ENCODE results near the gene SPATA6. TPM values are rescaled to one million over a fixed set of nuclear protein-coding genes. Genes with fewer than 3 reads are reported as not detected.

Gene SPATA6
- polyA plus RNA-seq, 3 donors, result 7.4 to 8.0 (median 7.8) TPM

GRCh38 chr1:48341221-48341620 lies 130.8 kb downstream of the SPATA6 start:
- H2AFZ ChIP-seq (ENCODE audit: insufficient read depth, low read depth, low read length, poor library complexity, severe bottlenecking), result no peak overlapping the region
- peaks cover 0 to 1% of the 10 kb centered on the region in 2 donors for H3K9me3 ChIP-seq (replicated peaks in 1 of 2; ENCODE audit: control insufficient read depth in 1 of 2, insufficient read depth in 1 of 2, low read length in 2 of 2)
- Mint-ChIP-seq H3K27ac (no peak overlapping the region), H3K4me1 (no peaks in the 10 kb centered on the region), H3K4me3 (no peak overlapping the region), H3K9me3 (peaks cover 3 to 21% (median 6%) of the 10 kb centered on the region in 7 donors), H3K27me3 (ENCODE audit: low read depth in 3 of 3) (peaks cover 0 to 2% (median 0%) of the 10 kb centered on the region in 3 donors), H3K36me3 (no peaks in the 10 kb centered on the region)
- no peaks in the 10 kb centered on the region for H3K4me1 ChIP-seq (ENCODE audit: control insufficient read depth in 1 of 2, insufficient read depth in 2 of 2, low read length in 2 of 2)
- no peaks in the 10 kb centered on the region for H3K27me3 ChIP-seq (ENCODE audit: control insufficient read depth in 2 of 2, insufficient read depth in 2 of 2, low read length in 2 of 2)
- no peak overlapping the region for H3K9ac ChIP-seq (ENCODE audit: insufficient read depth, low read length, poor library complexity, severe bottlenecking)
- intact Hi-C loops (cut with micrococcal nuclease), result no loop called here
- H3K79me2 ChIP-seq (ENCODE audit: insufficient read depth, low read length), result no peaks in the 10 kb centered on the region
- TF ChIP-seq CTCF (IDR thresholded peaks at IDR 0.05), result no peak
- no peaks in the 10 kb centered on the region for H3K36me3 ChIP-seq (replicated peaks in 1 of 2; ENCODE audit: control insufficient read depth in 1 of 2, insufficient read depth in 2 of 2, low read length in 2 of 2)
- H3K4me3 ChIP-seq (replicated peaks in 1 of 3; ENCODE audit: low read depth in 2 of 3, low read length in 3 of 3), result no peak overlapping the region
- H3K27ac ChIP-seq (ENCODE audit: low read depth in 1 of 2, low read length in 2 of 2), result no peak overlapping the region
- no peaks in the 10 kb centered on the region for H4K20me1 ChIP-seq (ENCODE audit: insufficient read depth, low read length)
- no CpG with 5 or more reads among the region's 3 CpGs for WGBS (ENCODE audit: insufficient coverage)
- no peak overlapping the region for H3K4me2 ChIP-seq (replicated peaks; ENCODE audit: extremely low read depth, low read length, poor library complexity, severe bottlenecking)
- no peak for DNase-seq

GRCh38 chr1:48338257-48338656 lies 133.7 kb downstream of the SPATA6 start:
- intact Hi-C loops (cut with micrococcal nuclease), result no loop called here

More at GRCh38 chr1:48338257-48338656, 133.7 kb downstream of the SPATA6 start:
- no peak for TF ChIP-seq CTCF (IDR thresholded peaks at IDR 0.05)
- Mint-ChIP-seq H3K36me3 (no peaks in the 10 kb centered on the region), H3K27me3 (ENCODE audit: low read depth in 3 of 3) (peaks cover 0 to 2% (median 0%) of the 10 kb centered on the region in 3 donors), H3K4me1 (no peaks in the 10 kb centered on the region), H3K4me3 (no peak overlapping the region), H3K27ac (no peak overlapping the region), H3K9me3 (peaks cover 4 to 24% (median 11%) of the 10 kb centered on the region in 7 donors)
- Histone ChIP-seq H3K36me3 (replicated peaks in 1 of 2; ENCODE audit: control insufficient read depth in 1 of 2, insufficient read depth in 2 of 2, low read length in 2 of 2) (no peaks in the 10 kb centered on the region), H3K4me1 (ENCODE audit: control insufficient read depth in 1 of 2, insufficient read depth in 2 of 2, low read length in 2 of 2) (no peaks in the 10 kb centered on the region), H3K9ac (ENCODE audit: insufficient read depth, low read length, poor library complexity, severe bottlenecking) (no peak overlapping the region), H3K4me3 (replicated peaks in 1 of 3; ENCODE audit: low read depth in 2 of 3, low read length in 3 of 3) (no peak overlapping the region), H3K79me2 (ENCODE audit: insufficient read depth, low read length) (no peaks in the 10 kb centered on the region), H3K27ac (ENCODE audit: low read depth in 1 of 2, low read length in 2 of 2) (no peak overlapping the region), H3K9me3 (replicated peaks in 1 of 2; ENCODE audit: control insufficient read depth in 1 of 2, insufficient read depth in 1 of 2, low read length in 2 of 2) (peaks cover under 1 to 4% of the 10 kb centered on the region in 2 donors), H3K27me3 (ENCODE audit: control insufficient read depth in 2 of 2, insufficient read depth in 2 of 2, low read length in 2 of 2) (no peaks in the 10 kb centered on the region), H3K4me2 (replicated peaks; ENCODE audit: extremely low read depth, low read length, poor library complexity, severe bottlenecking) (no peak overlapping the region), H2AFZ (ENCODE audit: insufficient read depth, low read depth, low read length, poor library complexity, severe bottlenecking) (no peak overlapping the region), H4K20me1 (ENCODE audit: insufficient read depth, low read length) (no peaks in the 10 kb centered on the region)
- DNase-seq, result no peak
- WGBS (ENCODE audit: insufficient coverage), result 100% methylated on average over 1 of the region's 4 CpGs

All from CD14-positive monocyte (primary cell).